Stomach (tissue), 9 donors: ENCODE data around the gene SP5. TPM values are rescaled to one million over a fixed set of nuclear protein-coding genes. Genes with fewer than 3 reads are reported as not detected.
A peak's percentile ranks its signal among the peaks of the same experiment; 100 is the strongest.

ENCODE experiments used
- DNase-seq, 2 donors: peaks; one replicate each; pipeline versions ENCODE4 v3.0.0 to v3.0.0-alpha.2; 2013 to 2019
- H3K27ac ChIP-seq, 5 donors: fragments of 200-600 bp in 4 of 5; sonication (generic) in 4 of 5; one replicate each; pipeline ENCODE4 v1.5.1; 2013 to 2019; ENCODE audit warnings: mild to moderate bottlenecking in 1 of 5, moderate library complexity in 1 of 5
- H3K27me3 ChIP-seq, 3 donors: fragments of 200-600 bp; sonication (generic); one replicate each; pipeline ENCODE4 v1.5.1; 2017 to 2019; ENCODE audit warnings: mixed run types in 1 of 3
- H3K36me3 ChIP-seq, 4 donors: fragments of 200-600 bp; sonication (generic); 1 replicate in 3 of 4; 2 replicates in 1 of 4; pipeline ENCODE4 v1.5.1; 2016 to 2019
- H3K4me1 ChIP-seq, 4 donors: fragments of 200-600 bp; sonication (generic); one replicate each; pipeline ENCODE4 v1.5.1; 2016 to 2019
- H3K4me3 ChIP-seq, 4 donors: fragments of 200-600 bp; sonication (generic) in 3 of 4; one replicate each; pipeline ENCODE4 v1.5.1; 2016 to 2019; ENCODE audit warnings: mild to moderate bottlenecking in 1 of 4
- H3K9me3 ChIP-seq, 4 donors: fragments of 200-600 bp; sonication (generic); one replicate each; pipeline ENCODE4 v1.5.1; 2016 to 2019
- CTCF ChIP-seq, 7 experiments: fragments of 450-650 bp in 4 of 7; fragments of 200-600 bp in 3 of 7; sonication (generic) in 3 of 7; IDR thresholded peaks; one replicate each; pipeline ENCODE4 v1.5.1; 2016 to 2019; ENCODE audit warnings: antibody characterized with exemption in 7 of 7, control low read depth in 2 of 7, mild to moderate bottlenecking in 1 of 7
- EP300 ChIP-seq: sonication (generic); formaldehyde crosslinking; IDR thresholded peaks from one replicate; pipeline ENCODE4 v1.6.1; 2017; ENCODE audit warnings: antibody characterized with exemption
- POLR2A ChIP-seq, 4 donors: fragments of 450-650 bp; IDR thresholded peaks; one replicate each; pipeline ENCODE4 v1.6.1; 2016; ENCODE audit warnings: antibody characterized with exemption in 4 of 4, control low read depth in 2 of 4, mild to moderate bottlenecking in 1 of 4, moderate library complexity in 1 of 4
- POLR2AphosphoS5 ChIP-seq, 3 donors: sonication (generic); formaldehyde crosslinking; IDR thresholded peaks; one replicate each; pipeline ENCODE4 v1.6.1; 2016; ENCODE audit warnings: antibody characterized with exemption in 3 of 3
- WGBS, 5 donors: extraction: QIAGEN DNeasy Blood & Tissue Kit in 3 of 5; methylation state at CpG; one replicate each; pipeline versions ENCODE4 v1.1.5 to v1.1.7; 2013 to 2018; 5-methylcytosine and 5-hydroxymethylcytosine counted together
- intact Hi-C: fragments of 100-400 bp; cut with DNase I; formaldehyde crosslinking; loops from one replicate; pipeline ENCODE4 v1.15.1; 2023; ENCODE audit warnings: low total_unique reads
- polyA plus RNA-seq, 3 donors: library from polyadenylated mRNA; stranded (reverse); fragments of 200-250 nt; gene quantifications; one replicate each; pipeline ENCODE4 v1.2.3, GENCODE V29; 2013
- total RNA-seq, 5 donors: library from RNA; depleted of rRNA; stranded (reverse); fragments of >200 nt; gene quantifications; one replicate each; pipeline versions ENCODE4 v1.1.0 to v1.2.3, GENCODE V29; 2014 to 2016
- donor health status: healthy with polysubstance abuse.
- donor health status: Bipolar disorder and iron deficiency.
- donor health status: healthy.

Gene SP5
- total and polyA plus RNA-seq, 8 donors = 0.92 to 5.8 (median 3.0) TPM; not detected in 2

DNA sequence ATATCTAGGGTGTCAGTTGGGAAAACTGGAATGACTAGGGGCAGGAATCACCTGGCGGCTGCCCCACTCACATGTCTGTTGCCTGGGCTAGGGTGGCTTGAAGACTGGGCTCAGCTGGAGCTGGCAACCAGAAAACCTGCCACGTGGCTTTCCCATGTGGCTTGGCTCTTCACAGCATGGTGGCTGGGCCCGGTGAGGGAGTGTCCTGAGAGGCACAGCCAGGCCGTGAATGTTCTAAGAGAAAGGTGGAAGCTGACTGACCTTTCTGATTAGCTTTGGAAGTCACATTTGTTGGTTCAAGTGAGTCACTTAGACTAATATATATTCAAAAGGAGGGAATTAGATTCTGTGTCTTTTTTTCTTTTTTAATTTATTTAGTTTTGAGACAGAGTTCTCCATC, 22.7 kb downstream of the SP5 start:
- intact Hi-C loops = no loop called here

GRCh38 chr2:170739048-170739447, 23.9 kb downstream of the SP5 start:
- 54 to 68% (median 65%) methylated on average over 3 of the region's 3 CpGs for WGBS, 5 donors
- peaks cover 0 to 5% (median 2%) of the 10 kb centered on the region in 4 donors for H3K9me3 ChIP-seq

More for the DNA sequence above, 22.7 kb downstream of the SP5 start:
- Histone ChIP-seq H3K36me3 (no peaks in the 10 kb centered on the region), H3K27me3 (no peaks in the 10 kb centered on the region), H3K4me1 (peaks cover 0 to 18% (median 11%) of the 10 kb centered on the region in 4 donors), H3K9me3 (peaks cover 0 to 5% (median 2%) of the 10 kb centered on the region in 4 donors), H3K27ac (peak overlapping the region; percentile 18 to 68 (median 55)), H3K4me3 (no peak overlapping the region)
- peak; percentile 58 to 83 for DNase-seq
- no peak for TF ChIP-seq EP300
- no peak for TF ChIP-seq POLR2A (IDR thresholded peaks at IDR 0.05)
- TF ChIP-seq CTCF (IDR thresholded peaks at IDR 0.05) = no peak
- TF ChIP-seq POLR2AphosphoS5 (IDR thresholded peaks at IDR 0.05) = peak in 1 of 3 donors; percentile 74
- 40 to 80% (median 47%) methylated on average over 4 of the region's 4 CpGs for WGBS, 5 donors

DNA sequence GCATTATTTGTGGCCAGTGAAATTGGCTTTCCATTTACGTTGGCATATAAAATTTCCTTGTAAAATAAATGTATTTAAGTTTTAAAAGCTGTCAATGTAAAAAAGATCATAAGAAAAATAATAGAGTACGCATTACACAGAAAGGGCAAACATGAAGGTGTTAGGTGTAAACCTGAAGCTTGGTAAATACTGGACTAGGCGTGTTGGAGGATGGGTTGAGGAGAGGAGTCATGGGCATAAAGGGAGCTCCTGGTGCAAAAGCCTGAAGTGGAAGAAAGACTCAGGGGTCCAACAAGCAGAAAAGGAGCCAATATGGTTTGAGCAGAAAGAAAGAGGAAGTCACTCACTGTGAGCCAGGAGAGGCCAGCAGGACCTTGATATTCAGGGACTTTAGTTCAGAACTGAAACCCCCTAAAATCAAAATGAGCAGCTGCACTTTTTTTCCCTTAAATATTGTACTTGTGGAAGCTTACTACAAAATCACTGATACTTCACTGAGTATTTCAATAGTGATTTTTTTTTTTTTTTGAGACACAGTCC, 24.4 kb downstream of the SP5 start:
- intact Hi-C loops = no loop called here
- whole genome bisulfite sequencing, 5 donors = 45 to 73% (median 59%) methylated on average over 3 of the region's 3 CpGs
- peaks cover 6 to 30% (median 16%) of the 10 kb centered on the region in 4 donors for H3K4me1 ChIP-seq
- peak overlapping the region in 3 of 5 donors; percentile 39 to 68 (median 55) for H3K27ac ChIP-seq
- H3K36me3 ChIP-seq = no peaks in the 10 kb centered on the region
- H3K4me3 ChIP-seq = no peak overlapping the region
- no peaks in the 10 kb centered on the region for H3K27me3 ChIP-seq
- peaks cover 0 to 5% (median 2%) of the 10 kb centered on the region in 4 donors for H3K9me3 ChIP-seq
- TF ChIP-seq EP300 = no peak
- TF ChIP-seq POLR2AphosphoS5 (IDR thresholded peaks at IDR 0.05) = no peak
- TF ChIP-seq CTCF (IDR thresholded peaks at IDR 0.05) = no peak
- TF ChIP-seq POLR2A (IDR thresholded peaks at IDR 0.05) = no peak
- no peak for DNase-seq

More at GRCh38 chr2:170739048-170739447, 23.9 kb downstream of the SP5 start:
- peak in 1 of 2 donors; percentile 78 for DNase-seq
- Histone ChIP-seq H3K4me3 (no peak overlapping the region), H3K27me3 (no peaks in the 10 kb centered on the region), H3K36me3 (no peaks in the 10 kb centered on the region), H3K27ac (peak overlapping the region in 4 of 5 donors; percentile 18 to 68 (median 47)), H3K4me1 (peaks cover 2 to 24% (median 13%) of the 10 kb centered on the region in 4 donors)
- intact Hi-C loops = no loop called here
- TF ChIP-seq CTCF (IDR thresholded peaks at IDR 0.05) = no peak
- no peak for TF ChIP-seq POLR2A (IDR thresholded peaks at IDR 0.05)
- TF ChIP-seq POLR2AphosphoS5 (IDR thresholded peaks at IDR 0.05) = no peak
- no peak for TF ChIP-seq EP300

GRCh38 chr2:170740660-170741059, 25.5 kb downstream of the SP5 start:
- no peaks in the 10 kb centered on the region for H3K27me3 ChIP-seq
- intact Hi-C loops = no loop called here
- no peak overlapping the region for H3K27ac ChIP-seq
- no peak for DNase-seq
- H3K4me1 ChIP-seq = peaks cover 6 to 33% (median 17%) of the 10 kb centered on the region in 4 donors
- peaks cover 0 to 5% (median 2%) of the 10 kb centered on the region in 4 donors for H3K9me3 ChIP-seq
- H3K4me3 ChIP-seq = no peak overlapping the region
- H3K36me3 ChIP-seq = no peaks in the 10 kb centered on the region
- 81 to 87% (median 82%) methylated on average over 4 of the region's 4 CpGs for WGBS, 5 donors
- TF ChIP-seq EP300 (no peak), CTCF (IDR thresholded peaks at IDR 0.05) (no peak), POLR2AphosphoS5 (IDR thresholded peaks at IDR 0.05) (no peak), POLR2A (IDR thresholded peaks at IDR 0.05) (no peak)
